ENCODE data around the gene ARIH2.
A peak's percentile ranks its signal among the peaks of the same experiment; 100 is the strongest.

ARIH2 gene

DNA sequence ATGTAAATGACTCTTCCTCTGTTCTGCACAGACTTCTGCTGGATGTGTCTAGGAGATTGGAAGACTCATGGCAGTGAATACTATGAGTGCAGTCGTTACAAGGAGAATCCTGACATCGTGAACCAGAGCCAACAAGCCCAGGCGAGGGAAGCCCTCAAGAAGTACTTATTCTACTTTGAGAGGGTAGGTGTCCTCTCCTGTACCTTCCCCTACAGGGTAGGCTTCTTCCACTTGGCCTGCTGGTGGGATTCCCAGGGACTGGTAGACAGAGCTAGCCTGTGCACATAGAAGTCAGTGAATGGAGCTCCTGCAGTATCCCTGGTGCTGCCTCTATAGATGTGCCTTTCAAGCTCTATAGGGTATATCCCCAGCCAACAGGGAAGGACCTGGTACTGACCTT, 60.8 kb downstream of the ARIH2 start:
- no peak for ATAC-seq

DNA sequence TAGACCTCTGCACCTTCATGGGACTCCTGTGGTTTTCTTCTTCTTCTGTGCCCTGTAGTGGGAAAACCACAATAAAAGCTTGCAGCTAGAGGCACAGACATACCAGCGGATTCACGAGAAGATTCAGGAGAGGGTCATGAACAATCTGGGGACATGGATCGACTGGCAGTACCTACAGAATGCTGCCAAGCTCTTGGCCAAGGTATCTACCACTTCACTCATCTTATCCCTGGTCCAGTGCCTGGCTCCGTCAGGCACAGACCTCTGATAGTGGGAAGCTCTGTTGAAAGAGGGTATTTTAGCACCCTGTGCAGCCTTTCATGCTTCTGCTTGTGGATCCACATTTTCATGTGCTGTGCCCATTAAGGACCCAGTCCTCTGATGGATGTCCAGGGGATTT, 61.7 kb downstream of the ARIH2 start:
- ATAC-seq = no peak

GRCh38 chr3:48982016-48982415, 63.4 kb downstream of the ARIH2 start:
- no peak for ATAC-seq

DNA sequence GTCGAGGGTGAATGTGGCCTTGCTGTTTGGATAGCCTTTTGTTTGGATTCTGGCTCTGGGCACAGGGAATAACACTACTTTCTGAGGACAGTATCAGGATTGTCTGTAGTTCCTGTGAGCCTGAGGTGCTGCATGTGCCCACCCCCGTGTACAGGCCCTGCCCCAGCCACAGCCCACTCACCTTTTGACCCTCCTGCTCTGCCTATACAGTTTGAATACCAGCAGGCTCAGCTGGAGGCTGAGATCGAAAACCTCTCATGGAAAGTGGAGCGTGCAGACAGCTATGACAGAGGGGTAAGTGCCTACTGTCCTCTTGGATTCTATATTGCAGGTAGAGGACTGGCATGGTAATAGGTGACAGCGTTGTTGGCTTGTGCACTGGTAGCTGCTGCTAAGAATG, 64.0 kb downstream of the ARIH2 start:
- ATAC-seq = no peak

DNA sequence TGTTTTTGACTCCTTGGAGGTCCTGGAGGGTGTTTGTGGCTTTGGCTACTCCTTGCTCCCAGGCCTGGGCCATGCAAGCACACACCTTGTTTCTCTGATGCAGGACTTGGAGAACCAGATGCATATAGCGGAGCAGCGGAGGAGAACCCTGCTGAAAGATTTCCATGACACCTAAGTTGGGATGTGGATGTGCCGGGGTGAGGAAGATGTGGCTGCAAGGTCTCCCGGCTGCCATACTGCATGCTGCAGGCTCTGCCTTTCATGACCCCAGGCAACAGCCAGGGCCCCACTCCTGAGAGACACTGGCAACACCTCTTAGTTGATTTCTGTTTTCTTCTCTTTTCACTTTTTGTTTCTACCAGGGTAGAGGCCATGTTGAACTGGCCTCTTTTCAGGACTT, 64.5 kb downstream of the ARIH2 start:
- no peak for ATAC-seq

GRCh38 chr3:48984663-48985062, 66.0 kb downstream of the ARIH2 start:
- no peak for ATAC-seq

- no peak for ATAC-seq
Observed at GRCh38 chr3:48985831-48986376, 67.3 kb downstream of the ARIH2 start.

GRCh38 chr3:48989126-48989795, 70.6 kb downstream of the ARIH2 start:
- no peak for ATAC-seq

- ATAC-seq = peak; percentile 78 to 80
Observed at GRCh38 chr3:48989796-48990635, 71.4 kb downstream of the ARIH2 start, which contains the start of gene P4HTM. Gene P4HTM, plus strand, starts transcription at chr3:48990241. Its CDS starts 16 bp downstream, at chr3:48990257.

- ATAC-seq = peak; percentile 8 to 21
Observed at GRCh38 chr3:48990636-48991469, 72.2 kb downstream of the ARIH2 start.

DNA sequence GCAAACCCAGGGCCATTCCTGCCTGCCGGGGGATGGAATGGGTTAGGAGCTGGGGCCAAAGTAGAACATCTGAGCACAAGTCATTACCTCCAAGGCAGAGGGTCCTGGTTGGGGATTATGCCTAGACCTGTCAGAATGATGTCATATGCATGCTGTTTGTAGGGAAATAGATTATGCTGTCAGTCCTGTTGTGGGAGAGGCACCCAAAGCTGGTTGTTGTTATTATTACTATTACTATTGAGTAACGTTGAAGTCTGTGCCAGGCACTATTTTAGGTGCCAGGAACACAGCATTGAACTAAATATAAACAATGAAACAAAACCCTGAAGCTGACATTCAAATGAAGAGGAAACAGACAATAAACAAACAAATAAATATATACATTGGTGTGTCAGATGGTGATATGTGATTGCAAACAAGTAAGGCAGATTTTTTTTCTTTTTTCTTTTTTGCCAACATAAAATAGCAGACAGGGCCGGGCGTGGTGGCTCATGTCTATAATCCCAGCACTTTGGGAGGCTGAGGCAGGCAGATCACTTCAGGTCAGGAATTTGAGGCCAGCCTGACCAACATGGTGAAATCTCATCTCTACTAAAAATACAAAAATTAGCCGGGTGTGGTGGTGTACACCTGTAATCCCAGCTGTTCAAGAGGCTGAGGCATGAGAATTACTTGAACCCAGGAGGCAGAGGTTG, 73.4 kb downstream of the ARIH2 start:
- ATAC-seq = no peak

DNA sequence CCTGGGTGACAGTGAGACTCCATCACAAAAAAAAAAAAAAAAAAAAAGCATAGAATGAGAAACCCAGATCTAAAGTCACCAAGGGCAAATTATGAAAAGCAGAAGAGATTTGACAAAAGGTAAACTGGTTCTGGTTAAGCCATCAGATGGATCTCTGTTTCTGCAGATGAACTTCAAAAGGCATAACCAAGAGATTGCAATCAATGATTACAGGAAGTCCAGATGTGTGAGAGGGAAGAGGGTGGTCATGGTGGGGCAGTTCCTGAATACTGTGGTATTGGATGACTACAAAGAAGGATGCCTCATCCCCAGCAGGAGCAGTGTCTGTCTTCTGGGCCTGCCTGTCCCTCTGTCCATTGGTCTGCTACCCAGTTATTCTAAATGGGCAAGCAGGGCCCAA, 75.2 kb downstream of the ARIH2 start:
- ATAC-seq = no peak

- no peak for ATAC-seq
Observed at GRCh38 chr3:48996640-48997039, 78.0 kb downstream of the ARIH2 start.

DNA sequence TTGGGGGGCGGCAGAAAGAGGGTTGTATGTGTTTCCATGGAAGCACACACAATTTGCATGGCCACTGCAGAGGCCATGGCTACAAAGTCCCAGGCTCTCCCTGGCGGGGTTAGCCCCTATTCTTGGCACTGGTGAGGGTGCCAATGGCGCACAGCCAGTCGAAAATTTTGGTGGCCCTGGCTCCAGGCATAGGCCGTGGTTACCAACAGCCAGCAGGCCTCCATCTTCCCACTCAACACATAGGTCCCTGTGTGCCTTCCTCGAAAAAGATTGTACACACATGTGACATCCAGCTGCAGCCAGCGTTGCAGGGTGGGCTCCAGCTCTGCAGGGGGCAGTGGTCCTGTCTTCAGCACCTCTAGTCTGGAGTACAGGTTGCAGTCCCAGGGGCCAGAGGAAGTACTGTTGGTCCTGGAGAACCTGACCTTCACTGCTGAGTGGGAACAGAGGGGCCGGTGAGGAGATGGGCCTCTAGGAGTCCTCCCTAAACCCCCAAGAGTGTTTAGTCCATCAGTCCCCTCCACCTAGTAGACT, 78.5 kb downstream of the ARIH2 start:
- ATAC-seq = no peak

DNA sequence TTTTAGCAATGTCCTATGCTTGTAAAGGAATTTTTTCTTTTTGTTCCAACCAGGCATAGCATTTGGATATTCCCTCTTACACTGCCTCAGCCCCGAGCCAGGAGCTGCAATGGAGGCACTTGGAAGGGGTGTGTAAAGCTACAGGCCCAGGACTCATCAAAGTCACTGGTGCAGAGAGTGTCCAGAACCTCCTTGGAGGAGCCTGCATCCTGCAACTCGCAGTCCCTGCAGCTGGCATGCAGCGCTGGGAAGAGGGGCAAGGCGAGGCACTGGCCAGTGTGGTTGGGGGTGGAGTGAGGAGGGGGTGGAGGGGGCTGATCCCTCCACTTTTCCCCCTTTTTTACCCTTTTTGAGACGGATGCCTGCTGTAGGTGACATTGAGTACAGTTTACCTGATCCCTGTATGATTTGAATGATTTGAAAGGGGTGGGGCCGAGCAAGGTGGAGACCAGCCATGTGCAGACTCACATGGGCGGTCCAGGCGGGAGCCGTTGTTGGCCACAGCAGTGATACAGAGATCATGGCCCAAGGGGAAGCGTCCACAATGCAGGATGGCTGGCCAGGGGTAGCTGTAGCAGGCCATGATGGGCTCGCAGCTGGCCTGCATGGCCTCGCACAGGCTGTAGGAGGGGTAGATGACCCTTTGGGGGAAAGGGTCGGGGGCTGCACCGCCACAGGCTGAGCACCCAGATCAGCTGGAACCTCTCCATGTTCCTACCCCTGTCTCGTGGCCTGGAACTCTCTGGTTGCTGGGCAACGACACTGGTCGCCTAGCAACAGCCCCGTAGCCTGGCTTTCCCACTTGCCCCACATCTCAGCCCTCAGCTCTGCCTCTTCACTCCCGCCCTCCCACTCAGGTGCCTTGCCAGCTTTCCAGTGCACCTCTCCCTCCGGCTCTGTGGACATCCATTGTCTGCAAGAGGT, 79.3 kb downstream of the ARIH2 start:
- ATAC-seq = no peak

DNA sequence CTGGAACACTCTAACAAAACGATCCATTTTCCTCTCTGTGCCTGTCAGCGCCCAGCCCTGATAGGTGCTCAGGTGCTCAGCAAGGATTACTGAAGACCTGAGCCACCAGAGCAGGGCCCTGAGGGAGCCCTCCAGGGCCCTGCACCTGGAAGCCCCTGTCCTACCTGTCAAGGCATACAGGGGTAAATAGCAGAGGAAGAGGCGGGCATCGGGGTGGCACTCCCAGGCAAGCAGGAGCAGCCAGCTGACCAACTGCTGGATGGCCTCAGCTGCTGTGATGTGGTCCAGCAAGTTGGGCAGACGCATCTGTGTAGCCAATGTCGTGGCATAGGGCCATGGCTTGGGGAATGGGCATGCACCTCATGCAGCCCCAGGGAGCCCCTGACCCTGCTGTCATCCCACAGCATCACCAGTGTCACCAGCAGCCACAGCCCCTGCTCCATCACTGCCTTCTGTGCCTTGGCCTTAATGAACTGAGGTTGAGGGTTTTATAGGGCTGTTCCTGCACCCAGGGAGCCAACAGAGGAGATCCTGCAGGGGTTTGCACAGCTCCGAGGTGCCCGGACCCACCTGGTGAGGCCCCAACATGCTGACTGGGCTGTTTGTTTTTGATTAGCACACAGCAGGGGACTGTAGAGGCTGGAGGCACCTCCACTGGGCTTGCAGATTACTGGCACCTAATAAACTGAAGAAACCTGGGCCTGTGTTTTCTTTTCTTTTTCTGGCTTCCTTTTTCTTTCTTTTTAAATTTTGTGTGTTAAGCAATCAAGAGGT, 80.6 kb downstream of the ARIH2 start:
- no peak for ATAC-seq

- no peak for ATAC-seq
Observed at GRCh38 chr3:49001155-49001554, 82.5 kb downstream of the ARIH2 start.

GRCh38 chr3:49004352-49005302, 86.0 kb downstream of the ARIH2 start:
- ATAC-seq = no peak

GRCh38 chr3:49005303-49005680, 86.7 kb downstream of the ARIH2 start:
- ATAC-seq = no peak
